ENCODE measurements around the gene MFGE8. TPM values are rescaled to one million over a fixed set of nuclear protein-coding genes. Genes with fewer than 3 reads are reported as not detected.

Gene MFGE8
- total and polyA plus RNA-seq, 2 experiments from 2014 or later, result 334 to 411 TPM

DNA sequence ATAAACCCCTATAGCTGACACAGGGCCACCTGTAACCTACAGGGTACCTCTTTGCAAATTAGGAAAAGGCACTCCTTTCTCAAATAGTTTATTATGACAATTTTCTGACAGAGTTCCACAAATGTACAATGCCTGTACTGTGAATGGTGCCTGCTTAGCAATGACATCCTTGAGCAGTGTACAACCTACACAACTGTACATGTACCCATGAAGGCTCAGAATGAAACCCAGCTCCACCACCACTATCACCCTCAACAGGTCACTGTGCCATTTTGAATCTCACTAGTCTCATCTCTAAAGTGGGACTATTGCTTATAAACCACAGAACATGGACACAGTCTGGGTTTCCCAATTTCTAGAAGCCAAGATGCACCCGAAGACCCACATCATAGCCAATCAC, 7.0 kb downstream of the MFGE8 start:
- in situ Hi-C loops (cut with MboI), result loop anchor here (10.0 kb wide), 2 partner anchors 109 to 269 kb away; no protein-coding TSS in a partner anchor

GRCh38 chr15:88905576-88905975, 7.6 kb downstream of the MFGE8 start:
- no peak overlapping the region for H3K4me2 ChIP-seq (ENCODE audit: unreplicated experiment)
- no peak overlapping the region for H3K9ac ChIP-seq
- no peak overlapping the region for H3K4me3 ChIP-seq
- DNase-seq, result no peak
- H3K4me1 ChIP-seq (ENCODE audit: insufficient read depth), result peaks cover 11% of the 10 kb centered on the region; the same call in 1 of the 2 replicates
- H4K20me1 ChIP-seq (ENCODE audit: insufficient read depth), result no peaks in the 10 kb centered on the region
- H3F3A ChIP-seq (ENCODE audit: insufficient read depth), result no peaks in the 10 kb centered on the region
- H3K36me3 ChIP-seq (ENCODE audit: low read depth), result peaks cover 4% of the 10 kb centered on the region; the same call in 1 of the 2 replicates
- no peaks in the 10 kb centered on the region for H3K27me3 ChIP-seq (replicated peaks; ENCODE audit: insufficient read depth)
- in situ Hi-C loops (cut with MboI), result loop anchor here (10.0 kb wide), 2 partner anchors 109 to 269 kb away; no protein-coding TSS in a partner anchor
- H3K9me2 ChIP-seq (ENCODE audit: insufficient read depth), result no peaks in the 10 kb centered on the region
- TF ChIP-seq EZH2phosphoT487 (IDR thresholded peaks at IDR 0.05; ENCODE audit: insufficient read depth, low read depth) (no peak), EZH2 (IDR thresholded peaks at IDR 0.05; ENCODE audit: insufficient read depth, poor library complexity, severe bottlenecking) (no peak)
- H3K27ac ChIP-seq, result no peak overlapping the region
- H3K79me2 ChIP-seq (ENCODE audit: insufficient read depth), result peaks cover 5% of the 10 kb centered on the region; the same call in 1 of the 2 replicates
- WGBS, 2 experiments (ENCODE audit: low coverage in 1 of 2, low lambda C conversion rate in 2 of 2, missing lambda C conversion rate in 2 of 2), result 83 to 86% methylated on average over 11 of the region's 11 CpGs
- no peak overlapping the region for H2AFZ ChIP-seq
- H3K9me3 ChIP-seq (ENCODE audit: low read depth), result no peaks in the 10 kb centered on the region

More for the DNA sequence above, 7.0 kb downstream of the MFGE8 start:
- Histone ChIP-seq H2AFZ (no peak overlapping the region), H3K9ac (no peak overlapping the region), H3K4me3 (no peak overlapping the region), H4K20me1 (ENCODE audit: insufficient read depth) (no peaks in the 10 kb centered on the region), H3K4me2 (ENCODE audit: unreplicated experiment) (no peak overlapping the region), H3K79me2 (ENCODE audit: insufficient read depth) (peaks cover 5% of the 10 kb centered on the region; the same call in 1 of the 2 replicates), H3K36me3 (ENCODE audit: low read depth) (peaks cover 4% of the 10 kb centered on the region; the same call in 1 of the 2 replicates), H3K9me2 (ENCODE audit: insufficient read depth) (no peaks in the 10 kb centered on the region), H3K27ac (no peak overlapping the region), H3K27me3 (replicated peaks; ENCODE audit: insufficient read depth) (no peaks in the 10 kb centered on the region), H3K4me1 (ENCODE audit: insufficient read depth) (peaks cover 15% of the 10 kb centered on the region), H3F3A (ENCODE audit: insufficient read depth) (no peaks in the 10 kb centered on the region), H3K9me3 (ENCODE audit: low read depth) (no peaks in the 10 kb centered on the region)
- TF ChIP-seq EZH2phosphoT487 (IDR thresholded peaks at IDR 0.05; ENCODE audit: insufficient read depth, low read depth) (no peak), EZH2 (IDR thresholded peaks at IDR 0.05; ENCODE audit: insufficient read depth, poor library complexity, severe bottlenecking) (no peak)
- WGBS, 2 experiments (ENCODE audit: low coverage in 1 of 2, low lambda C conversion rate in 2 of 2, missing lambda C conversion rate in 2 of 2), result 100% methylated on average over 1 of the region's 1 CpG
- no peak for DNase-seq

- no peaks in the 10 kb centered on the region for H4K20me1 ChIP-seq (ENCODE audit: insufficient read depth)
- TF ChIP-seq EZH2 (IDR thresholded peaks at IDR 0.05; ENCODE audit: insufficient read depth, poor library complexity, severe bottlenecking) (no peak), EZH2phosphoT487 (IDR thresholded peaks at IDR 0.05; ENCODE audit: insufficient read depth, low read depth) (no peak)
- DNase-seq, result peak; percentile 82
- no peaks in the 10 kb centered on the region for H3F3A ChIP-seq (ENCODE audit: insufficient read depth)
- H3K4me3 ChIP-seq, result no peak overlapping the region
- H3K9me2 ChIP-seq (ENCODE audit: insufficient read depth), result no peaks in the 10 kb centered on the region
- H3K4me2 ChIP-seq (ENCODE audit: unreplicated experiment), result peak overlapping the region; percentile 77
- H3K27me3 ChIP-seq (replicated peaks; ENCODE audit: insufficient read depth), result no peaks in the 10 kb centered on the region
- H3K9me3 ChIP-seq (ENCODE audit: low read depth), result no peaks in the 10 kb centered on the region
- H3K9ac ChIP-seq, result no peak overlapping the region
- in situ Hi-C loops (cut with MboI), result loop anchor here (10.0 kb wide), 2 partner anchors 110 to 270 kb away; no protein-coding TSS in a partner anchor
- H3K36me3 ChIP-seq (ENCODE audit: low read depth), result no peaks in the 10 kb centered on the region
- H3K4me1 ChIP-seq (ENCODE audit: insufficient read depth), result peaks cover 7% of the 10 kb centered on the region; the same call in 1 of the 2 replicates
- peaks cover 5% of the 10 kb centered on the region; the same call in 1 of the 2 replicates for H3K79me2 ChIP-seq (ENCODE audit: insufficient read depth)
- H3K27ac ChIP-seq, result no peak overlapping the region
- peak overlapping the region; percentile 52; the same call in 1 of the 2 replicates for H2AFZ ChIP-seq
- WGBS, 2 experiments (ENCODE audit: low coverage in 1 of 2, low lambda C conversion rate in 2 of 2, missing lambda C conversion rate in 2 of 2), result 13 to 14% methylated on average over 10 of the region's 10 CpGs
Measured at GRCh38 chr15:88904624-88905327, 8.4 kb downstream of the MFGE8 start.

- Histone ChIP-seq H3K27me3 (replicated peaks; ENCODE audit: insufficient read depth) (no peaks in the 10 kb centered on the region), H3K79me2 (ENCODE audit: insufficient read depth) (peaks cover 3% of the 10 kb centered on the region; the same call in 1 of the 2 replicates), H3K9ac (no peak overlapping the region), H3F3A (ENCODE audit: insufficient read depth) (no peaks in the 10 kb centered on the region), H3K4me1 (ENCODE audit: insufficient read depth) (peaks cover 7% of the 10 kb centered on the region; the same call in 1 of the 2 replicates), H3K9me3 (ENCODE audit: low read depth) (no peaks in the 10 kb centered on the region), H3K4me2 (ENCODE audit: unreplicated experiment) (no peak overlapping the region), H2AFZ (no peak overlapping the region), H3K36me3 (ENCODE audit: low read depth) (no peaks in the 10 kb centered on the region), H3K9me2 (ENCODE audit: insufficient read depth) (no peaks in the 10 kb centered on the region), H3K4me3 (no peak overlapping the region), H3K27ac (no peak overlapping the region), H4K20me1 (ENCODE audit: insufficient read depth) (no peaks in the 10 kb centered on the region)
- 50 to 65% methylated on average over 2 of the region's 2 CpGs for WGBS, 2 experiments (ENCODE audit: low coverage in 1 of 2, low lambda C conversion rate in 2 of 2, missing lambda C conversion rate in 2 of 2)
- DNase-seq, result no peak
- no peak for TF ChIP-seq EZH2phosphoT487 (IDR thresholded peaks at IDR 0.05; ENCODE audit: insufficient read depth, low read depth)
- TF ChIP-seq EZH2 (IDR thresholded peaks at IDR 0.05; ENCODE audit: insufficient read depth, poor library complexity, severe bottlenecking), result no peak
- in situ Hi-C loops (cut with MboI), result loop anchor here (10.0 kb wide), 2 partner anchors 111 to 271 kb away; no protein-coding TSS in a partner anchor
Measured at GRCh38 chr15:88904257-88904623, 8.9 kb downstream of the MFGE8 start.

Measured in GM23248 (cell line).